ENCODE data around the gene COL25A1.

- no peak for TF ChIP-seq CTCF (conservative IDR thresholded peaks at IDR 0.05; ENCODE audit: low read depth, low read length)
- no peak for TF ChIP-seq EZH2 (IDR thresholded peaks at IDR 0.05; ENCODE audit: borderline replicate concordance, low read depth, low read length, poor library complexity, severe bottlenecking)
Measured at GRCh38 chr4:108982402-108983185, 319.9 kb downstream of the COL25A1 start.
